GM12878 (cell line): ENCODE data around the gene PHLDB1. TPM values are rescaled to one million over a fixed set of nuclear protein-coding genes. Genes with fewer than 3 reads are reported as not detected.
A peak's percentile ranks its signal among the peaks of the same experiment; 100 is the strongest.

Source experiments
- ATAC-seq: fragments of 200-7000 bp; cut with Tn5 transposase; 3 replicates; pipeline ENCODE4 v1.9.1; 2020; ENCODE audit warnings: mild to moderate bottlenecking, moderate library complexity
- BruUV-seq: library from RNA; stranded (reverse); fragments of 400-500 nt; replicated peaks from 2 replicates; lab custom pipeline; 2021; lab: Mats Ljungman, UMichigan
- CTCF ChIA-PET: fragments of 300-600 bp; sonication (Branson Sonifier 250); formaldehyde crosslinking; extraction: SDS; loops from one replicate; lab custom pipeline; 2021; ENCODE audit warnings: inconsistent platforms; lab: Yijun Ruan, JAX
- POLR2A ChIA-PET: fragments of 350-600 bp; formaldehyde crosslinking; extraction: SDS; loops from one replicate; lab custom pipeline; 2021; ENCODE audit warnings: inconsistent platforms; lab: Charles Lee
- RAD21 ChIA-PET: fragments of 300-600 bp; sonication (Branson Sonifier 250); formaldehyde crosslinking; loops from one replicate; lab custom pipeline; 2023; ENCODE audit warnings: antibody characterized with exemption; ENCODE audit not compliant: unreplicated experiment; lab: Charles Lee
- SMC1A ChIA-PET: fragments of 300-600 bp; sonication (Branson Sonifier 250); formaldehyde crosslinking; loops from one replicate; lab custom pipeline; 2023; ENCODE audit not compliant: unreplicated experiment, uncharacterized antibody; lab: Charles Lee
- DNase-seq: peaks from one replicate; pipeline ENCODE4 v3.0.0-alpha.2; 2011; ENCODE audit warnings: low read depth, low spot score
- FAIRE-seq: peaks from 3 replicates; lab custom pipeline; 2011; peaks lifted over from hg19 to GRCh38; lab: Jason Lieb, UNC
- H2AFZ ChIP-seq: 2 replicates; pipeline ENCODE4 v1.6.0; 2011; ENCODE audit warnings: low read depth, low read length, control low read depth; ENCODE audit not compliant: control insufficient read depth
- H3K27ac ChIP-seq: 2 replicates; pipeline ENCODE4 v1.5.1; 2011; ENCODE audit warnings: control low read depth; ENCODE audit not compliant: control insufficient read depth, insufficient read depth
- H3K27me3 ChIP-seq, 2 experiments: replicated peaks in 1 of 2; 2 replicates each; pipeline versions ENCODE4 v1.6.0 to v1.6.1; 2011; ENCODE audit warnings: low read length in 1 of 2; ENCODE audit not compliant: control insufficient read depth in 2 of 2, insufficient read depth in 2 of 2
- H3K36me3 ChIP-seq, 2 experiments: 2 replicates each; pipeline ENCODE4 v1.5.1; 2011; ENCODE audit warnings: low read length in 1 of 2; ENCODE audit not compliant: control insufficient read depth in 2 of 2, insufficient read depth in 2 of 2
- H3K4me1 ChIP-seq: 2 replicates; pipeline ENCODE4 v1.6.1; 2011; ENCODE audit warnings: mild to moderate bottlenecking, low read length, moderate library complexity, mixed read lengths; ENCODE audit not compliant: control insufficient read depth, insufficient read depth
- H3K4me2 ChIP-seq: 2 replicates; pipeline ENCODE4 v1.6.0; 2011; ENCODE audit warnings: control low read depth; ENCODE audit not compliant: control insufficient read depth, insufficient read depth
- H3K4me3 ChIP-seq: fragments of 200-600 bp; sonication (generic); 2 replicates; pipeline ENCODE4 v1.5.1; 2016
- H3K79me2 ChIP-seq: 2 replicates; pipeline ENCODE4 v1.6.0; 2011; ENCODE audit warnings: low read length; ENCODE audit not compliant: control insufficient read depth, insufficient read depth
- H3K9ac ChIP-seq: 2 replicates; pipeline ENCODE4 v1.8.0; 2011; ENCODE audit warnings: low read length, control low read depth, mixed read lengths; ENCODE audit not compliant: control insufficient read depth, insufficient read depth
- H3K9me3 ChIP-seq: replicated peaks from 3 replicates; pipeline ENCODE4 v1.5.1; 2011; ENCODE audit warnings: mild to moderate bottlenecking, low read length; ENCODE audit not compliant: control insufficient read depth, insufficient read depth
- H4K20me1 ChIP-seq: 2 replicates; pipeline ENCODE4 v1.6.0; 2011; ENCODE audit not compliant: control insufficient read depth, insufficient read depth
- FOS ChIP-seq: IDR thresholded peaks from 3 replicates; pipeline ENCODE4 v1.6.1; 2011; ENCODE audit warnings: borderline replicate concordance; ENCODE audit not compliant: insufficient read length; ENCODE audit errors: extremely low read depth
- GABPA ChIP-seq: IDR thresholded peaks from 2 replicates; pipeline ENCODE4 v1.6.1; 2014; ENCODE audit warnings: antibody characterized with exemption, low read depth, mild to moderate bottlenecking, inconsistent platforms
- HDGF ChIP-seq: fragments of 450-650 bp; IDR thresholded peaks from 2 replicates; pipeline ENCODE4 v1.6.1; 2016; ENCODE audit warnings: antibody characterized with exemption
- IKZF1 ChIP-seq: fragments of 450-650 bp; conservative IDR thresholded peaks from 2 replicates; pipeline ENCODE4 v1.6.1; 2017; ENCODE audit warnings: antibody characterized with exemption, mild to moderate bottlenecking
- IRF4 ChIP-seq: IDR thresholded peaks from 2 replicates; pipeline ENCODE4 v1.6.1; 2011; ENCODE audit warnings: low read depth, low read length
- JUND ChIP-seq: IDR thresholded peaks from 2 replicates; pipeline ENCODE4 v1.6.1; 2012; ENCODE audit warnings: low read depth, mild to moderate bottlenecking, low read length, improper control_type of control experiment, moderate library complexity
- NFYA ChIP-seq: IDR thresholded peaks from 2 replicates; pipeline ENCODE4 v1.6.1; 2011; ENCODE audit warnings: low read depth, mild to moderate bottlenecking, low read length, improper control_type of control experiment, borderline replicate concordance
- NR2F1 ChIP-seq: fragments of 450-650 bp; conservative IDR thresholded peaks from 2 replicates; pipeline ENCODE4 v1.6.1; 2017; ENCODE audit warnings: mild to moderate bottlenecking
- PAX5 ChIP-seq: IDR thresholded peaks from 2 replicates; pipeline ENCODE4 v1.6.1; 2011; ENCODE audit warnings: low read depth, low read length, borderline replicate concordance
- RAD51 ChIP-seq: fragments of 450-650 bp; IDR thresholded peaks from 2 replicates; pipeline ENCODE4 v1.6.1; 2016; ENCODE audit warnings: moderate library complexity, mild to moderate bottlenecking, inconsistent platforms
- TCF12 ChIP-seq: IDR thresholded peaks from 2 replicates; pipeline ENCODE4 v1.6.1; 2011; ENCODE audit warnings: low read depth, mild to moderate bottlenecking, low read length
- TCF3 ChIP-seq: IDR thresholded peaks from 2 replicates; pipeline ENCODE4 v1.6.1; 2012; ENCODE audit warnings: low read depth, mild to moderate bottlenecking, low read length, borderline replicate concordance; ENCODE audit not compliant: insufficient read depth
- YY1 ChIP-seq: IDR thresholded peaks from 2 replicates; pipeline ENCODE4 v1.6.1; 2011; ENCODE audit warnings: low read depth, mild to moderate bottlenecking, low read length
- ZNF207 ChIP-seq: fragments of 450-650 bp; IDR thresholded peaks from 2 replicates; pipeline ENCODE4 v1.6.1; 2014; ENCODE audit warnings: antibody characterized with exemption, mild to moderate bottlenecking, borderline replicate concordance
- ZNF384 ChIP-seq: IDR thresholded peaks from 2 replicates; pipeline ENCODE4 v1.6.1; 2012; ENCODE audit warnings: low read depth, mild to moderate bottlenecking, low read length, improper control_type of control experiment, borderline replicate concordance
- ZNF622 ChIP-seq: fragments of 450-650 bp; IDR thresholded peaks from 2 replicates; pipeline ENCODE4 v1.6.1; 2017; ENCODE audit warnings: mild to moderate bottlenecking, inconsistent platforms
- WGBS: methylation state at CpG from one replicate; pipeline ENCODE4 v1.1.6; 2016; ENCODE audit warnings: low lambda C conversion rate; ENCODE audit not compliant: insufficient replicate concordance, insufficient coverage; ENCODE audit errors: missing lambda C conversion rate; 5-methylcytosine and 5-hydroxymethylcytosine counted together
- in situ Hi-C: fragments of 300-500 bp; cut with MboI; formaldehyde crosslinking; loops from 9 replicates; pipeline ENCODE4 v1.14.3; 2018; ENCODE audit warnings: mixed read lengths
- intact Hi-C: fragments of 100-400 bp; cut with micrococcal nuclease; formaldehyde crosslinking; loops from one replicate; pipeline ENCODE4 v1.14.2; 2022; ENCODE audit not compliant: unreplicated experiment
- polyA plus RNA-seq, 11 experiments: library from polyadenylated mRNA; depleted of rRNA in 4 of 11; unstranded in 6 of 11; stranded (reverse) in 5 of 11; fragments of >200 nt; fragmentation: Nextera tagmentation in 4 of 11; fragmentation: Illumina TruSeq in 1 of 11; extraction: Ambion mirVana in 4 of 11; extraction: Trizol in 1 of 11; gene quantifications; 1 replicate in 1 of 11; 2 replicates in 10 of 11; pipeline versions ENCODE4 v1.2.1 to v1.2.3, GENCODE V29; 2011 to 2016; ENCODE audit warnings: inconsistent platforms in 2 of 11, missing spikeins in 2 of 11, low read depth in 1 of 11
- total RNA-seq, 4 experiments: library from RNA; depleted of rRNA in 3 of 4; stranded (reverse); fragments of >200 nt in 3 of 4; fragmentation: Illumina TruSeq in 1 of 4; extraction: Trizol in 1 of 4; gene quantifications; 2 replicates each; pipeline versions ENCODE4 v1.2.1 to v1.2.3, GENCODE V29; 2013 to 2021
- TF ChIP-seq, protein P1 (sequence below): IDR thresholded peaks from 2 replicates; pipeline ENCODE4 v1.6.1; 2012; ENCODE audit warnings: low read depth, low read length, improper control_type of control experiment
- TF ChIP-seq, protein P2 (sequence below): fragments of 450-650 bp; IDR thresholded peaks from 2 replicates; pipeline ENCODE4 v1.6.1; 2016; ENCODE audit warnings: mild to moderate bottlenecking
- TF ChIP-seq, protein P3 (sequence below): fragments of 450-650 bp; IDR thresholded peaks from 2 replicates; pipeline ENCODE4 v1.6.1; 2017; ENCODE audit warnings: borderline replicate concordance
- TF ChIP-seq, protein P4 (sequence below): IDR thresholded peaks from 2 replicates; pipeline ENCODE4 v1.6.1; 2012; ENCODE audit warnings: low read depth, low read length, improper control_type of control experiment

PHLDB1 gene
- total and polyA plus RNA-seq, 10 of the 15 experiments (the other 5 are each of a cell fraction or from before 2014, with no cell fraction given), result 0.03 to 0.26 (median 0.18) TPM; not detected in 4

DNA sequence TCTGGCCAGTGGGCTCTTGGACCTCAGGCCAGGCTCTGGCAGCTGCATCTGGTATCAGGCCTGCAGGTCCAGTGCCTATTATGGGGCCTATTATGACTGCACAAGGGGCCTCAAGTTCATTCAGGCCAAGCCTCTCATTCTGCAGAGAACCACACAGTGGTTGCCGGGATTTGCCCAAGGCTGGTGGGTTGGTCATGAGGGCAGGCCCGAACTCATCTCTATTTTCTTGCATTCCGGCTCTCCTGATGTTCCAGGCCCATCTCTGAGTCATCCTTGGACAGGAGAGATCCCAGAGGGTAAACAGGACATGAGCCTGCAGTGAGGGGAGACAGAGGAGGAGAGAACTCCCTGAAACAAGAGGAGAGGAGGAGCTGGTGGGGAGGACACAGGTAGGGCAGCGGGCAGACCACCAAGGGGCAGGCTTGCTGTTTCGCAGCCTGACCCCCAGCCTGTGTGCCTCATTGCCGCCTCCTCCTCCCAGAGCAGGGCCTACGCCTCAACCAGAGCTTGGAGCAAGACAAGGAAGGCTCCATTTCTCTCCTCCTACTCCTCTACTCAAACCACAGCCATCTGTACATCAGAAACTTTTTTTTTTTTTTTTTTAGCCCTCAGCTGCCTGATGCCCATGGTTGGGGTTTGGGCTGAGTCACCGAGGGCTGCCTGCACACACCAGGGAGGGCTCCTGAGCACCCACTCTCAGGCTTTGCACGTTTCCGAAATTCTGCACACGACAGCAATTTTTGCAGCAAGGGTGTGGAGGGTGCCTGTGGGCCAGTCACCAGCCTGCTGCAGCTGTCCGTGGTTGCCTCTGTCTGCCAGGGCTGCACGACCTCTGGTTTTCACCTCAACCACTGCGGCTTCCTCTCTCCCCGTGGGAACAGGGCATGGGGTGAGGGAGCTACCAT, 84.8 kb downstream of the PHLDB1 start:
- in situ Hi-C loops (no loop called here), intact Hi-C loops (loop anchor here (2.0 kb wide), 1 partner anchor 265 kb away; the partner anchor contains the start of gene UPK2)
- ChIA-PET RAD21 (interaction anchor here (0.6 to 0.9 kb wide), 3 partner anchors 99 to 322 kb away, joined by 3 to 4 read pairs (median 3); partner anchors contain the start of gene DDX6), SMC1A (interaction anchor here (0.6 to 2.8 kb wide), 3 partner anchors 23 to 193 kb away, joined by 3 to 11 read pairs (median 4); no protein-coding TSS in a partner anchor), POLR2A (interaction anchor here (0.6 to 0.8 kb wide), 4 partner anchors 95 to 476 kb away, joined by 3 to 5 read pairs (median 4); no protein-coding TSS in a partner anchor), CTCF (interaction anchor here (0.6 to 5.8 kb wide), 10 partner anchors 33 to 475 kb away, joined by 3 to 68 read pairs (median 4); partner anchors contain the start of gene DDX6)
- WGBS, result 22% methylated on average over 14 of the region's 15 CpGs
- peak overlapping the region; percentile 71; the same call in 1 of the 2 replicates for H3K4me2 ChIP-seq
- no peak overlapping the region for H3K4me3 ChIP-seq
- H3K79me2 ChIP-seq, result no peaks in the 10 kb centered on the region
- H3K4me1 ChIP-seq, result peaks cover 52% of the 10 kb centered on the region
- H3K27me3 ChIP-seq, result no peaks in the 10 kb centered on the region; a peak in 1 of 4 replicates
- H3K36me3 ChIP-seq, result no peaks in the 10 kb centered on the region
- DNase-seq (peak; percentile 76), FAIRE-seq (no peak), ATAC-seq (peak; percentile 21)
- H2AFZ ChIP-seq, result no peak overlapping the region; the same call in 1 of the 2 replicates
- BruUV-seq, result no TSS peak
- H4K20me1 ChIP-seq, result no peaks in the 10 kb centered on the region
- H3K9ac ChIP-seq, result no peak overlapping the region
- no peak overlapping the region for H3K27ac ChIP-seq
- H3K9me3 ChIP-seq, result peaks cover 9% of the 10 kb centered on the region; the same call in 2 of the 3 replicates
- TF ChIP-seq ZNF622 (no peak), FOS (no peak), IKZF1 (peak; percentile 51; the same call in 1 of the 2 replicates), TCF12 (peak; percentile 81), IRF4 (no peak), NR2F1 (peak; percentile 64), RAD51 (no peak), JUND (no peak), PAX5 (peak; percentile 39; the same call in 1 of the 2 replicates), YY1 (0 out of 2 replicates have a peak, but pooled peaks have one; percentile 17), NFYA (no peak), ZNF384 (peak; percentile 86), GABPA (no peak), TCF3 (peak; percentile 85), ZNF207 (no peak), HDGF (no peak)
- TF ChIP-seq, protein P1, sequence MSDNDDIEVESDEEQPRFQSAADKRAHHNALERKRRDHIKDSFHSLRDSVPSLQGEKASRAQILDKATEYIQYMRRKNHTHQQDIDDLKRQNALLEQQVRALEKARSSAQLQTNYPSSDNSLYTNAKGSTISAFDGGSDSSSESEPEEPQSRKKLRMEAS, result no peak
- TF ChIP-seq, protein P2, sequence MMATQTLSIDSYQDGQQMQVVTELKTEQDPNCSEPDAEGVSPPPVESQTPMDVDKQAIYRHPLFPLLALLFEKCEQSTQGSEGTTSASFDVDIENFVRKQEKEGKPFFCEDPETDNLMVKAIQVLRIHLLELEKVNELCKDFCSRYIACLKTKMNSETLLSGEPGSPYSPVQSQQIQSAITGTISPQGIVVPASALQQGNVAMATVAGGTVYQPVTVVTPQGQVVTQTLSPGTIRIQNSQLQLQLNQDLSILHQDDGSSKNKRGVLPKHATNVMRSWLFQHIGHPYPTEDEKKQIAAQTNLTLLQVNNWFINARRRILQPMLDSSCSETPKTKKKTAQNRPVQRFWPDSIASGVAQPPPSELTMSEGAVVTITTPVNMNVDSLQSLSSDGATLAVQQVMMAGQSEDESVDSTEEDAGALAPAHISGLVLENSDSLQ, result no peak
- TF ChIP-seq, protein P3, sequence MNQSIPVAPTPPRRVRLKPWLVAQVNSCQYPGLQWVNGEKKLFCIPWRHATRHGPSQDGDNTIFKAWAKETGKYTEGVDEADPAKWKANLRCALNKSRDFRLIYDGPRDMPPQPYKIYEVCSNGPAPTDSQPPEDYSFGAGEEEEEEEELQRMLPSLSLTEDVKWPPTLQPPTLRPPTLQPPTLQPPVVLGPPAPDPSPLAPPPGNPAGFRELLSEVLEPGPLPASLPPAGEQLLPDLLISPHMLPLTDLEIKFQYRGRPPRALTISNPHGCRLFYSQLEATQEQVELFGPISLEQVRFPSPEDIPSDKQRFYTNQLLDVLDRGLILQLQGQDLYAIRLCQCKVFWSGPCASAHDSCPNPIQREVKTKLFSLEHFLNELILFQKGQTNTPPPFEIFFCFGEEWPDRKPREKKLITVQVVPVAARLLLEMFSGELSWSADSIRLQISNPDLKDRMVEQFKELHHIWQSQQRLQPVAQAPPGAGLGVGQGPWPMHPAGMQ, result no peak
- TF ChIP-seq, protein P4, sequence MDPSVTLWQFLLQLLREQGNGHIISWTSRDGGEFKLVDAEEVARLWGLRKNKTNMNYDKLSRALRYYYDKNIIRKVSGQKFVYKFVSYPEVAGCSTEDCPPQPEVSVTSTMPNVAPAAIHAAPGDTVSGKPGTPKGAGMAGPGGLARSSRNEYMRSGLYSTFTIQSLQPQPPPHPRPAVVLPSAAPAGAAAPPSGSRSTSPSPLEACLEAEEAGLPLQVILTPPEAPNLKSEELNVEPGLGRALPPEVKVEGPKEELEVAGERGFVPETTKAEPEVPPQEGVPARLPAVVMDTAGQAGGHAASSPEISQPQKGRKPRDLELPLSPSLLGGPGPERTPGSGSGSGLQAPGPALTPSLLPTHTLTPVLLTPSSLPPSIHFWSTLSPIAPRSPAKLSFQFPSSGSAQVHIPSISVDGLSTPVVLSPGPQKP, result no peak
